Upper lobe of left lung (tissue), 4 donors: ENCODE measurements around the gene IDH3B.

ENCODE experiments used
- POLR2A ChIP-seq, 4 donors: fragments of 450-650 bp; IDR thresholded peaks; one replicate each; pipeline ENCODE4 v1.5.1; 2016 to 2017; ENCODE audit warnings: antibody characterized with exemption in 4 of 4, mild to moderate bottlenecking in 2 of 4
- TF ChIP-seq, protein P1 (sequence below), 6 experiments: fragments of 450-650 bp in 4 of 6; fragments of 200-600 bp in 2 of 6; sonication (generic) in 2 of 6; IDR thresholded peaks; one replicate each; pipeline ENCODE4 v1.5.1; 2016 to 2019; ENCODE audit warnings: antibody characterized with exemption in 6 of 6

DNA sequence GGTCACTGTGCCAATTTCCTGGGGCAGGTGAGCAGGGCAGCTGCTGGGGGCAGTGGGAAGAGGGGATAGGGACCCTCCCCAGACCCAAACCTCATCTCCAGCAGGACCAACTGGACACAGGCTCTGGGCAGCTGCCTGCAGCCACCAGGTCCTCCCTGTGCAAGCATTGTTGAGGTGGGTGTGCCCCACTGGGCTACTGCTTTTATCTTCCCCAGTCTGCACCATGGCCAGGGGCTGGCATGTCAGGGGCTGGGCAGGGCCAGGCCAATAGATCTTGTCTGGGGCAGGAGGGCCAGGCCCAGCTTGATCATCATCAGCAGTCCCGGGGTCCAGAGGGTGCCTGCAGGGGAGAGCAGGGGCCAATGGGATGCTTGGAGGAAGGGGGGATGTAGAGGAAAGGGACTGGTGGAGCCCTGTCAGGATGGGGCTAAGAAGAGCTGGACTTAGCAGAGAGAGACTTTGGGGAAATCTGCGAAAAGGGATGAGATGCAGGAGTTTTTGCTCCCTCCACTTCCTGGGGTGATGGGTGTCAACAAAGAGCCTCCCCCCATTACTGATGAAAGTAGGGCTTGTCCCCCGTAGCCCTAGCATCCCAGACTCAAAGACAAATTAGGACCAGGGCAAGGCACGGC lies 34.3 kb upstream of the IDH3B start:
- TF ChIP-seq, protein P1, sequence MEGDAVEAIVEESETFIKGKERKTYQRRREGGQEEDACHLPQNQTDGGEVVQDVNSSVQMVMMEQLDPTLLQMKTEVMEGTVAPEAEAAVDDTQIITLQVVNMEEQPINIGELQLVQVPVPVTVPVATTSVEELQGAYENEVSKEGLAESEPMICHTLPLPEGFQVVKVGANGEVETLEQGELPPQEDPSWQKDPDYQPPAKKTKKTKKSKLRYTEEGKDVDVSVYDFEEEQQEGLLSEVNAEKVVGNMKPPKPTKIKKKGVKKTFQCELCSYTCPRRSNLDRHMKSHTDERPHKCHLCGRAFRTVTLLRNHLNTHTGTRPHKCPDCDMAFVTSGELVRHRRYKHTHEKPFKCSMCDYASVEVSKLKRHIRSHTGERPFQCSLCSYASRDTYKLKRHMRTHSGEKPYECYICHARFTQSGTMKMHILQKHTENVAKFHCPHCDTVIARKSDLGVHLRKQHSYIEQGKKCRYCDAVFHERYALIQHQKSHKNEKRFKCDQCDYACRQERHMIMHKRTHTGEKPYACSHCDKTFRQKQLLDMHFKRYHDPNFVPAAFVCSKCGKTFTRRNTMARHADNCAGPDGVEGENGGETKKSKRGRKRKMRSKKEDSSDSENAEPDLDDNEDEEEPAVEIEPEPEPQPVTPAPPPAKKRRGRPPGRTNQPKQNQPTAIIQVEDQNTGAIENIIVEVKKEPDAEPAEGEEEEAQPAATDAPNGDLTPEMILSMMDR (IDR thresholded peaks at IDR 0.05): no peak
- no peak for TF ChIP-seq POLR2A (IDR thresholded peaks at IDR 0.05)
